ENCODE measurements around the gene FRAS1.

FRAS1 gene

DNA sequence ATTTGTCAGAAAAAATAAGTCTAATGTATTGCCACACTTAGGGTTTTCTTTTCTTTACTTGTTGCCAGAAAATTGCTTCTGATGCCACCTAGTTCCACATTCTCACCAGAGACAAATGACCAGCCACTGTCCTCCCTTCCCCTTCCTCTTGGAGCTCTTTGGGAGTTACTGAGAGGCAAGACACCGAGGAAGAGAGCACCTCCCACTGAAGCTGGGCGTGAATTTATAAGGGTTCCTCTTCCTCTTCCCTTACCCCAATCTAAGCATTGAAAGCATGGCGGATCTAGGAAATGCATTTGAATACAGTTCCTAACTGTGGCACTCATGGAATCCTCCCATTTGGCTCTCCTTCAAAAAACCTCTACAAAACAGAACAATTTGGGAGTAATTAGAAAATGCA lies 524.5 kb downstream of the FRAS1 start:
- no peak for DNase-seq (ENCODE audit: low read depth in 2 of 2)

DNA sequence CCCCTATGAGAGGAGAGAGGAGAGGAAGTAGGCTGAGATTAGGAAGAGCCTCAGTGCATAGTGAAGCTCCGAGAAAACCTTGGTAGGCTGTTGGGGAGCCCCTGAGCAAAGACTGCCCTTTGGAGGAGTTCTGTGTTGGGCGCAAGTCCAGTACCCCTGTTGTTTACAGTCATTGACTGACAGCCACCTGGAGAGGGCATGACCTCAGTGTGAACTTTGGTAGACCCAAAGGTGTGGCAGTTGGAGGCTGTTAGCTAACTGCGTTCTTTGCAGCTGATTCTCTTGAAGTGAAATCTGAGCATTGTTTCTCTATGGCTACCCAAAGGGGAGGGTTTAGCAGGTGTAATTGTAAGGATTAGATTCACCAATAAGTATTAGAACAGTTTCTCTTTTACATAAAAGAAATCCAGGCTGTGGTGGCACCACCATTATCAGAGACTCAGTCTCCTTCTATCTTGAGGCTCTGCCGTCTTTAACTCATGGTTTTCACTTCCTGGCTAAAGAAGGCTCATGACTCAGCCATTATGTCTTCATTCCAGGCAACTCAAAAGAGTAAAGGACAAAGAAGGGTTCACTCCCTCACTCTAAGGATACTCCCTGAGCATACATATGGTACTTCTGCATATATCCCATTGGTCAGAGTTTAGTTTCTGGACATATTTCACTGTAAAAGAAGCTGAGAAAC lies 527.9 kb downstream of the FRAS1 start:
- no peak for DNase-seq (ENCODE audit: low read depth in 2 of 2)

DNA sequence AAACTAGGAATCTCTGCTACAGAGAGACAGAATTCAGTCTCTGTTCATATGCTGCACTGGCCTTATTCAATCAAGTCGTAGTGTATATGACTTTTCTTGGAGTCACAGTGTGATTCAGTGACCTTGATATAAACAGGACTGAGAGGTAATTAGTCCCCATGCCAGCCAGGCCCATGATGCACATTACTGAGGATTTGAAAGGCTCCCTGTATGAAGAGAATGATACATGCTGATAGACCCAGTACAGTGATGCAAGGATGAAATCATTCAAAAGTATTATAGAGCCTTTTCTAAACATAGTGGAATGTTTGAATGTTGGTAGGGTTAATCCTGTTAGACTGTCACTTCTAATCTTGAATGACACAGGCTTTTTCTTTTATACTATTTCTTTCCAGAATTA lies 528.5 kb downstream of the FRAS1 start:
- DNase-seq (ENCODE audit: low read depth in 2 of 2): no peak

DNA sequence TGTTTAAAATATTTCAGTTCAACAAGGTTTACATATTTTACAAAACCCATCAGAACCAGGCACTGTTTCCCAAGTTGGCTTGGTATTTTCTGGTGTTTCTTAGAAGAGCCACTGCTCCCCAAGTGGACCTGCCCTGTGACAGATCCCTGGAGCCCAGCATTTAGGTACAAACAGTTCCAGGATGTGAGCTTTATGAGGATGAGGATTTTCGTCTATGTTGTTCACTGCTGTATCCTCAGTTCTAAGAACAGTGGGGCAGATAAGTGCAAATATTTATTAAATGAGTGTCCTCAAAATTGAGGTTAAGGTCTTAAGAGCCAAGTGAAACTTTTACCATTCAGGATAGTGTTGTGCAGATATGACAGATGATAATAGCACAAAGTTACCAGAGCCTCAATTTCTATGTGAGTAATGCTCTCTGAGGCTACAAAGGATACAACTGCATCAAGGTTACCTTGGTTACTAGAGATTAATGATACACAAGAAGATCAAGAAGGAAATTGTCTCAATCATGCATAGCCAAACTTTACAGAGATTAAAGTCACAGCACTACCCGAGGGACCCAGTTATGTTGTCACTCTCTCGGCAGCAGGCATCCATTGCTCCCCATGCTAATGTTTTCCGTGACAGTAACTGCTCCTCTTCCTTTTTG lies 531.9 kb downstream of the FRAS1 start:
- DNase-seq (ENCODE audit: low read depth in 2 of 2): no peak

DNA sequence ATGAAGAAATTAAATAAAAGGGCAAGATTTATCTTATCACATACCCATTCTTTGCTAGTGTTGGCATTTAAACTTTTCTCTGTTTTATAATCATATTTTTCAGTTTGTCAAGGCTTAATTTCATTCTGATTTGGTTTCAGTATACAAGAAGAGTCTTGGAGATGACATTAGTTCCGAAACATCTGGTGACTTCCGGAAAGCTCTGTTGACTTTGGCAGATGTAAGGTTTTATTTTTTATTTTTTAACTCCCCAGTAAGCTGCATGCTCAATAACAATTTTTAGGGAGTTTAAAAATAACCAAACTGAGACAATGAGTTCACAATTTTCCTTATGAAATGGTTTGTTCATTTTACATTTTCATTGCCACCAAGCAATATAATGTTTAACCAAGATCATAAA lies 534.3 kb downstream of the FRAS1 start:
- no peak for DNase-seq (ENCODE audit: low read depth in 2 of 2)

DNA sequence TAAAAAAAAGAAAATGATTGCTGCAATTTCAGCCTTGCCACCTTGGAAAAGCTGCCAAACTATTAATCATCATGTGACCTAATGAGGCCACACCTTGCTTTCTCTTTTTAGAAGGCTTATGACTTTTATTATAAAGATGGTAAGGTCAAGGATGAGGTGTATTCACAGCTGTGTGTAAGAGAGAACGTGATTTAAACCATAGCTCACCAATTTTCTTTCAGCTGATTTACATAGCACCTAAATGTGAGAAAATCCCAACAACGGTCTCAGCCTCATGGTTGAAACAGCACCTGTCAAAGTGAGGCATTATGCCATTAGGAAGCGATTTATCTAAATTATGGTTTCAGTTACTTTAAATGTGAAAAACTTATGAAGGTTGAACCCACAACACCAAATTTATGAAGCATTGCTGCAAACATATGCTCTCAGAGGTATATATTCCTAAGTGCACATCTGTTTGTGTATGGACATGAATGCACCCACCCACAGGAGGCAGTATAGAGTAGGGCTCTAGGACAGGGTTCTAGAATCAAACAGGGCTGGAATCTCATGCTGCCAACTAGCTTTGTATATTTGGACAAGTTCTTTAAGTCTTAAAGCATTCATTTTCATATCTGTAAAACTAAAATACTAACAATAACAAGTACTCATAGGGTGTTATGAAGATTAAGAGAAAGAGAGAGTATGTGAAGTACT lies 535.1 kb downstream of the FRAS1 start:
- DNase-seq (ENCODE audit: low read depth in 2 of 2): no peak
